NOMO-1 treated with dmso at 0.1 percent for 144 hours (cell line): ENCODE measurements around the gene LRRC70.
"Not testable (repeated sequence)": the region's sequence is repeated elsewhere in the genome, so short reads cannot be mapped to it uniquely, and the experiment has no call there.

ENCODE experiments used
- DNase-seq: peaks from one replicate; lab custom pipeline; 2025; ENCODE audit not compliant: unreplicated experiment; lab: John Stamatoyannopoulos, UW

LRRC70 gene

DNA sequence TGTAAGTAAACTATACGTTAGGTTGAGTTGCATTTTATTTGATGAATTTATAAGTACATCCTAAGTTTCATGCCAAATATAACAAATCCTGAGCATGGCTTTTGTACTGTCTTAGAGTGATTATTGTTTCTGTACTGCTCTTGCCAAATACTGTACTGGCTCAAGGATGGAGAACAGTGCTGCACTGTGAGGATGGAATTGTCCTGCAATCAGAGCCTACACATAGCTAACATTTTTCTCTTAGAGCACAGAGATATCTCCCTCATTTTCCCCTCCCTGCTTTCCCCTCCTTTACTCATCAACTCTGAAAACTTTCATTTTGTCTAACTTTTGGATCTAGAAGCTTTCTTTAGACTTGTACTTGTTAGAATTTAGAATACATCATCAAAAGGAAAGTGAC, 28.3 kb downstream of the LRRC70 start:
- no peak for DNase-seq

DNA sequence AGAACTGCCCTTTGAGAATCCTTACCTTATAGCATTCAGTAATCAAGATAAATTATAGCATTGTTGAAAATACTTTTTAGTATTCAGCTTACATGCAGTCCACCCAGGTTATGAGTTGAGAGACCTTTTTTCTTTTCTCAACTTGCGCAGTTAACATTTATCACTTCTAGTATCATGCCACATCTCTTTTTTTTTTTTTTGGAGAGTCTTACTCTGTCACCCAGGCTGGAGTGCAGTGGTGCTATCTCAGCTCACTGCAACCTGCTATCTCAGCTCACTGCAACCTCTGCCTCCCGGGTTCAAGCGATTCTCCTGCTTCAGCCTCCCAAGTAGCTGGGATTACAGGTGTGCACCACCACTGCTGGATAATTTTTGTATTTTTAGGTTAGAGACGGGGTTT, 29.0 kb downstream of the LRRC70 start:
- DNase-seq, result no peak

DNA sequence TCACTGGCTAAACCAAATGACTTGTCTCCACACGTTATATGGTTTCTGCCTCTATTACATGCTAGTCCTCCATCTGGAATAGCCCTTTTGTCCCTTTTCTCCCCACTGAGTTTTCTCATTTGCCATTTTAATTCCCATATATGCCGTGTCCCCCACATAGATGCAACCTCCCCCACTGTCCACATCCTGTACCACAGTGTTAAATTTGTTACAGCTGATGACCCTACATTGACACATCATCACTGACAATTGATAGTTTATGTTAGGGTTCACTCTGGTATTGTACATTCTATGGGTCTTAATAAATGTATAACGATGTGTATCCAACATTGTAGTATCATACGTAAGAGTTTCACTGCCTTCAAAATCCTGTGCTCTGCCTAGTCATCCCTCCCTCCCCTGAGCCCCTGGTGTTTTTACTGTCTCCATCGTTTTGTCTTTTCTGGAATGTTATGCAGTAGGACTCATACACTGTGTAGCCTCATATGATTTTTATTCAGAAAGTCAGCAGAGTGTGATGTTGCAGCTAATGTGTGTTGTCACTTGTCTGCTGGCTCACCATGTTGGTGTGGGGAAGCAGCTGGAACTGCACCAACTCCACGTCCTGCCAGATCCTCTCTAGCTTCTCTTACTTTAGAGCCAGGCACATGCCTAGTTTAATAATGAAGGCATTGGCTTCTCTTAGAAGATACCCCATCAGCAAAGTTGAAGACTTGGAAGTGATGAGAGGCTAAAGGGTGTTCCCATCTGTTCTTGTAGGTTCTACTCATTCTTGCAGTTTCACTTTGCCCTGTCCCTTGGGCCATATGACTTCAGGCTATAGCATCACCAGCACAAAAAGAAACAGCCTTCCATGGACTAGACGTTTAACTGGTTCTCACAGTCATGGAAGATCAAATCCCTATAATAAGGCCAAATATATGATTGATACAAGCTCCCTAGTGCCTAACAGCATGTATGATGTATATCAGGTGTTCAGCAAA, 30.2 kb downstream of the LRRC70 start:
- DNase-seq, result no peak

DNA sequence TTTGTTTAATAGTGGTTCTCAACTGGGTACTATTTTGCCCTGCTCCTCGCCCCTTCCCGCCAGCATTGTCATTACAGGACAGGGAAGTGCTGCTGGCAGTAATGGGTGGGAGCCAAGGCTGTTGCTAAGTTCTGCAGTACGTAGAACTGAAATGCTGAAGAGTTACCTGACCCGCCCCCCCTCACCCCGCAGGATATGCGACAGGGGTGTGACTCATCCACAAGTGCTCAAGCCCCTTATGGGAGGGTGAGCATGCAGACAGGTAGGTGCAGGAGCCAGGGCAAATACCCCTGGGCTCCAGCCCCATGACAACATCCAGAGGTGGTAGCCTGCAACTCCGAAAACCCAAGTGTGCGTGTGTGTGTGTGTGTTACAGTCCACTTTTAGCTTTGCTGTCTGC, 35.7 kb downstream of the LRRC70 start:
- no peak for DNase-seq

DNA sequence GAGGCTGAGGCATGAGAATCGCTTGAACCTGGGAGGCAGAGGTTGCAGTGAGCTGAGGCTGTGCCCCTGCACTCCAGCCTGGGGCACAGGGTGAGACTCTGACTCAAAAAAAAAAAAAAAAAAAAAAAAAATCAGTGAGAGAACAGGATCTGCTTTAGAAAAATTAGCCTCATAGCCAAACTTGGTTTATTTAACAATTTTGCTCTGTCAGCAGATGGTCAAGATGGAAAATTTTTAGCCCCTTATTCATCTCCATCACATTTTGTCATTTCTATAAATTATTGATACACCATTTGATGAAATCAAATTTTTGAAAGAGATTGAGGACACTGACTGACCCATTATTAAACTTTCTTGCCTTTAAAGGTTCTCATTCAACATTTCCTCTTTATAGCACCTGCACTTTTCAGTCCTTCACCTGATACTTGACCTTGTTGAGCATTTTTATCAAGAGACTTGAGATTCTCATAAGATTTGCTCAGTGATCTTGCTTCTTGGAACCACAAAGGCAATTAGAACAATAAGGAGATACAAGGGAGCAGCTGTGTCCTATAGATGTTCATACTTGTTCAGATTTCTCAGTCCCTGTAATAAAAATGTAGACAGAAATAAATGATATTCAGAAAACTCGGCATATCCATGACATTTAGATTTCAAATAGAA, 38.1 kb downstream of the LRRC70 start:
- no peak for DNase-seq

DNA sequence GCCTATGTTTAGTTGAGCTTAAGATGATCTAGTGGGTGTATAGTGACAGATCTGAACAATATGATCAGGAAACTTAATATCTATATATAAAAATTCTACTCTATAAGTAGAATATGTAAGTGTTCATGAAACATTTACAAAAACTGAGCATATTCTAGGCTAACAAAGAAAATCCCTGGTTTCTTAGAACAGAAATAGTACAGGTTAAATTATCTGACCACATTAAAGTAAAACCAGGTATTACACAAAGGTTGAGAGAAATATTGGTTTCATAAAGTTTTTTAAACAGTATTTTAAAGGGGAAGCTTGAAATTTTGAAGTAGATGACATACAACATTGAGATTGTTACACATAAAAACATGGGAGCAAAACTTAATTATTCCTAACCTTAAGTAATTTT, 39.3 kb downstream of the LRRC70 start:
- DNase-seq, result no peak

DNA sequence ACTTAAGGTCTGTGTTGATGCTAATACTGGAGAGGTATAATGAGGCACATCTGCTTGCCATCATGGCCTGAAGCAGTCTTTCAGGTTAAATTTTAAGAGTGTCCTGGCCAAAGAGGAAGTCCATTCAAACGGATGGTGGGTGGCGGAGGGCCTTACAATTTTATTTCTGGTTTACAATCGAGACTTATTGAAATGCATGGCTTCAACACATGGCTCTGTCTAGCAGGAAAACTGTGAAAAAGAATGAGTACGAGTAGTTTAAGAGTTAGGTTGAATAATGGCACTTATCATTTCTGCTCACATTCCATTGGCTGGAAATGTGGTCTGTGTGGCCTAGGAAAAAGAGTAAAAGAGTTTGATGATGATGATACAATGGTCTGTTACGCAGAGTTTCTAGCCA, 42.1 kb downstream of the LRRC70 start:
- no peak for DNase-seq

DNA sequence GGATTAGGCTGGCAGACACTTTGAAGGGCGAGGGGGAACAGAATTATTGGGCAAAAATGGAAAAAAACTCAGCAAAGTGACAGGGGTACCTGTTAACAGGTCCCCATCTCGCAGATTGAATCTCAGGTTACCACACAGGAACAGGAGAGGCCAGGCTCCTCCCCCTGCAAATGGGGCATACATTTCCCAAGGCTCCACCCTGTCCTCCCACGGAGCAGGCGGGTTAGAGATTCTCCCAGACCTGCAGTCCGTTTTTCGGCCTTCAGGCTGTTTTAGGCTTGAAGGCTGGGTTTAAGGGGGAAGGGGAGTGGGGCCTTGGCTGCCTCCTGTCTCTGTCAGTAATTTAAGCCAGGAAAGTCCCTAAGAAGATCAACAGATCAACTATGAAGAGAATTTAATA, 42.7 kb downstream of the LRRC70 start:
- DNase-seq, result no peak

DNA sequence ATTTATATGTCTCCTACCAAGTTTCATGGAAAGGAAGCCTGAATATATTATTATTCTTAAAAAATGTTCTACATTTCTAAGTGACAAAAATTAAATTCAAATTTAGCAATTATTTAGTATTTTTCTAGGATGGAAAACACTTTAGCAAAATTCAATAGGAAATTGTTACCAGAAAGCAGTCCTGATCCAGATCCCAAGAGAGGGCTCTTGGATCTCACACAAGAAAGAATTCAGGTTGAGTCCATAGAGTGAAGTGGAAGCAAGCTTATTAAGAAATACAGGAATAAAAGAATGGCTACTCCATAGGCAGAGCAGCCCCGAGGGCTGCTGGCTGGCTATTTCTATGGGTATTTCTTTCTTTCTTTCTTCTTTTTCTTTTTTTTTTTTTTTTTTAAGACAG, 44.7 kb downstream of the LRRC70 start:
- DNase-seq, result no peak

DNA sequence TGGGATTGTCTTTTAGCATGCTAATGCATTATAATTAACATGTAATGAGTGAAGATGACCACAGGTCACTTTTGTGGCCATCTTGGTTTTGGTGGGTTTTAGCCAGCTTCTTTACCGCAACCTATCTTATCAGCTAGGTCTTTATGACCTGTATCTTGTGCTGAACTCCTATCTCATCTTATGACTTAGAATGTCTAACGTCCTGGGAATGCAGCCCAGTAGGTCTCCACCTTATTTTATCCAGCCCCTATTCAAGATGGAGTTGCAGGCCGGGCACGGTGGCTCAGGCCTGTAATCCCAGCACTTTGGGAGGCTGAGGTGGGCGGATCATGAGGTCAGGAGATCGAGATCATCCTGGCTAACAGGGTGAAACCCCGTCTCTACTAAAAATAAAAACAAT, 45.8 kb downstream of the LRRC70 start:
- DNase-seq, result not testable (repeated sequence)

DNA sequence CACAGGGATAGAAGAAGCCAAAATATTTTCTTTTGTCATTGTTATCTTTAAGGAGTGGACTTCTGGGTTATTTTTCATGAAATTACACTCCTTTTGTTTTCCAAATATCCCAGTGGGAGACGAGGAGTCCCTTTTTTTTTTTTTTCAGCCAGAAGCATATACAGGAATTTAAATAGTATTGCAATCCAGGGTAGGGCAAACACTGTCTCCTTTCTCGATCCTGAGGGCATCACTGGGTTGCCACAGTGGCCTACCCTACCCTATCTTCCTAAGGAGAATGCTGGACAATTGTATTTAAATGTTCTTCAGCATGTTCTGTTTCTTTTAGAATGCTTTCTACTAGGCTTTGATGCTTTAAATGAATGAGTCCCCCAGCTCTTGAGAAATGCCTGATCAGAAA, 47.9 kb downstream of the LRRC70 start:
- no peak for DNase-seq

DNA sequence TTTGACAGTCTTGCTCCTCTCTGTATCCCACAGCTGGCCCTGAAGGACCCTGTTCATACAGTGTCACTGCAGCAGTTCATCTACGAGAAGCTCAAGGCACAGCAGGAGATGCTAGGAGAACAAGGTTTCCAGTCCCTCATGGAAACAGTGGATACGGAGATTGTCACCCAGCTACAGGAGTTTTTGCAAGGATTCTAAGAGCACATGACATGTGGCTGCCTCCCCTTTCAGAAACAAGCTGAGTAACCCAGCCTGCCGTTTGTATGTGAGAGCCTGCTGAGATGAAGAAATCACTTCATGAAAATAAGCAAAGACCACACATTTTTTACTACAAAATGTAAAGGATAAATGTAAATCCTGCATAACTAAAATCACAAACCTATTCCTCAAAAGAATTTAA, 48.5 kb downstream of the LRRC70 start:
- no peak for DNase-seq

DNA sequence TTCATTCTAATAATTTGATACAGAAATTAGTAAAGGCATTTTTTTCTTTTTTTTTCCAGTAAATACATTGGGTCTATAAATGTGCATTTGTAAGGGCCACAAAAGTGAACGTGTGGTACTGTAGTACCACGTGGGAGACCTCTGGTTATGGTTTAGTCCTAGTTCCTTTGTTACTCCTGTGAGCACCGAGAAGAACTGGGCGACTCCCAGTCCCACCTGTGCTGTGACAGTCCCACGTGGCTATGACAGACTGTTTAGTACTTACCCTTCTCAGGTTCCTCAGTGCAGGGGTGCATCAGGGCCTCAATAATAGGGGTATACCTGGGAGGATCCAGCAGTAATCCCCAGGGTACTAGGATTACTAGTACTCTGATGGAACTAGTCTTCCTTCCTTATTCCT, 49.3 kb downstream of the LRRC70 start:
- no peak for DNase-seq
